ENCODE data around the gene HHIP. TPM values are rescaled to one million over a fixed set of nuclear protein-coding genes. Genes with fewer than 3 reads are reported as not detected.
A peak's percentile ranks its signal among the peaks of the same experiment; 100 is the strongest.

HHIP gene
- total and polyA plus RNA-seq, 4 donors, result 3.3 to 14.0 (median 6.6) TPM

GRCh38 chr4:144782345-144782744 is 136.4 kb downstream of the HHIP start:
- DNase-seq (ENCODE audit: low spot score), result no peak
- Histone ChIP-seq H3K9me3 (ENCODE audit: control insufficient read depth in 4 of 4, low read length in 3 of 4) (no peaks in the 10 kb centered on the region), H3K9ac (ENCODE audit: low read depth in 1 of 2, low read length in 2 of 2) (no peak overlapping the region), H3K27me3 (ENCODE audit: control insufficient read depth in 4 of 4, insufficient read depth in 4 of 4, low read length in 3 of 4) (no peaks in the 10 kb centered on the region), H3K27ac (ENCODE audit: low read depth in 1 of 2, low read length in 2 of 2) (no peak overlapping the region), H3K4me3 (ENCODE audit: low read depth in 1 of 3, low read length in 3 of 3) (no peak overlapping the region), H3K4me1 (ENCODE audit: control insufficient read depth in 4 of 4, insufficient read depth in 4 of 4, low read length in 3 of 4) (no peaks in the 10 kb centered on the region), H3K36me3 (ENCODE audit: control insufficient read depth in 4 of 4, insufficient read depth in 3 of 4, low read depth in 1 of 4, low read length in 3 of 4) (no peaks in the 10 kb centered on the region)
- TF ChIP-seq RAD21 (IDR thresholded peaks at IDR 0.05), result no peak
- WGBS, result 74% methylated on average over 5 of the region's 5 CpGs

DNA sequence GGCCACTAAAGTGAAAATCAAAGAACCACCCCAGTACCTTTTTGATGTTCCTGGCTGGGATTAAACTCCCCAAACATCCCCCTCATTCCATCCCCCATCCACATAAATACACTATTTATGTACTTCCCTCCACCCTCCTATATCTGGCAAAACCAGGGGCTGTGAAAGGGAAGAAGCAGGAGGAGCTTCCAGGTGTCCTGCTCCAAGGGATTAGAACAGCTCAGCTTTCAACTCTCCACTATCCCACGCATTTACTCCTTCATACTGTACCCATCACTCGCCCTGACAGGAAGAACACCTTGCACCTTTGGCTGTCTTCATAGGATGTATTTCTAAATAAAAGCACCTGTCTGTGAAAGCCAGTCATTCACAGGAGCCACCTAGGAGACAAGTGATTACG is 140.0 kb downstream of the HHIP start:
- 83% methylated on average over 3 of the region's 3 CpGs for WGBS
- Histone ChIP-seq H3K9me3 (ENCODE audit: control insufficient read depth in 4 of 4, low read length in 3 of 4) (no peaks in the 10 kb centered on the region), H3K36me3 (ENCODE audit: control insufficient read depth in 4 of 4, insufficient read depth in 3 of 4, low read depth in 1 of 4, low read length in 3 of 4) (no peaks in the 10 kb centered on the region), H3K27ac (ENCODE audit: low read depth in 1 of 2, low read length in 2 of 2) (no peak overlapping the region), H3K4me1 (ENCODE audit: control insufficient read depth in 4 of 4, insufficient read depth in 4 of 4, low read length in 3 of 4) (no peaks in the 10 kb centered on the region), H3K4me3 (ENCODE audit: low read depth in 1 of 3, low read length in 3 of 3) (no peak overlapping the region), H3K27me3 (ENCODE audit: control insufficient read depth in 4 of 4, insufficient read depth in 4 of 4, low read length in 3 of 4) (no peaks in the 10 kb centered on the region), H3K9ac (ENCODE audit: low read depth in 1 of 2, low read length in 2 of 2) (no peak overlapping the region)
- no peak for TF ChIP-seq MAX (IDR thresholded peaks at IDR 0.05)
- no peak for TF ChIP-seq FOXA1 (IDR thresholded peaks at IDR 0.05)
- no peak for TF ChIP-seq YY1 (IDR thresholded peaks at IDR 0.05)
- no peak for TF ChIP-seq HNF4A (conservative IDR thresholded peaks at IDR 0.05)
- no peak for TF ChIP-seq EGR1 (IDR thresholded peaks at IDR 0.05; ENCODE audit: low read depth in 2 of 2)
- TF ChIP-seq ATF3 (IDR thresholded peaks at IDR 0.05), result no peak
- no peak for TF ChIP-seq HNF4G (IDR thresholded peaks at IDR 0.05)
- no peak for TF ChIP-seq RXRA (IDR thresholded peaks at IDR 0.05)
- no peak for TF ChIP-seq TAF1 (conservative IDR thresholded peaks at IDR 0.05)
- TF ChIP-seq JUND (IDR thresholded peaks at IDR 0.05), result no peak
- TF ChIP-seq ZBTB33 (IDR thresholded peaks at IDR 0.05), result no peak
- no peak for TF ChIP-seq NR2F2 (IDR thresholded peaks at IDR 0.05)
- TF ChIP-seq FOXA2 (IDR thresholded peaks at IDR 0.05), result no peak
- DNase-seq (ENCODE audit: low spot score), result no peak

- DNase-seq (ENCODE audit: low spot score), result no peak
- TF ChIP-seq GABPA (IDR thresholded peaks at IDR 0.05 in 1 of 2, conservative IDR thresholded peaks at IDR 0.05 in 1 of 2) (no peak), JUND (IDR thresholded peaks at IDR 0.05) (no peak), FOXA1 (IDR thresholded peaks at IDR 0.05) (no peak), FOXA2 (IDR thresholded peaks at IDR 0.05) (no peak), NR2F2 (IDR thresholded peaks at IDR 0.05) (no peak), TAF1 (conservative IDR thresholded peaks at IDR 0.05) (no peak), EGR1 (IDR thresholded peaks at IDR 0.05; ENCODE audit: low read depth in 2 of 2) (no peak), RXRA (IDR thresholded peaks at IDR 0.05) (no peak), MAX (IDR thresholded peaks at IDR 0.05) (no peak), HNF4G (IDR thresholded peaks at IDR 0.05) (no peak), HNF4A (conservative IDR thresholded peaks at IDR 0.05) (no peak), SP1 (IDR thresholded peaks at IDR 0.05) (no peak), YY1 (IDR thresholded peaks at IDR 0.05) (no peak)
- TF ChIP-seq, protein P1, sequence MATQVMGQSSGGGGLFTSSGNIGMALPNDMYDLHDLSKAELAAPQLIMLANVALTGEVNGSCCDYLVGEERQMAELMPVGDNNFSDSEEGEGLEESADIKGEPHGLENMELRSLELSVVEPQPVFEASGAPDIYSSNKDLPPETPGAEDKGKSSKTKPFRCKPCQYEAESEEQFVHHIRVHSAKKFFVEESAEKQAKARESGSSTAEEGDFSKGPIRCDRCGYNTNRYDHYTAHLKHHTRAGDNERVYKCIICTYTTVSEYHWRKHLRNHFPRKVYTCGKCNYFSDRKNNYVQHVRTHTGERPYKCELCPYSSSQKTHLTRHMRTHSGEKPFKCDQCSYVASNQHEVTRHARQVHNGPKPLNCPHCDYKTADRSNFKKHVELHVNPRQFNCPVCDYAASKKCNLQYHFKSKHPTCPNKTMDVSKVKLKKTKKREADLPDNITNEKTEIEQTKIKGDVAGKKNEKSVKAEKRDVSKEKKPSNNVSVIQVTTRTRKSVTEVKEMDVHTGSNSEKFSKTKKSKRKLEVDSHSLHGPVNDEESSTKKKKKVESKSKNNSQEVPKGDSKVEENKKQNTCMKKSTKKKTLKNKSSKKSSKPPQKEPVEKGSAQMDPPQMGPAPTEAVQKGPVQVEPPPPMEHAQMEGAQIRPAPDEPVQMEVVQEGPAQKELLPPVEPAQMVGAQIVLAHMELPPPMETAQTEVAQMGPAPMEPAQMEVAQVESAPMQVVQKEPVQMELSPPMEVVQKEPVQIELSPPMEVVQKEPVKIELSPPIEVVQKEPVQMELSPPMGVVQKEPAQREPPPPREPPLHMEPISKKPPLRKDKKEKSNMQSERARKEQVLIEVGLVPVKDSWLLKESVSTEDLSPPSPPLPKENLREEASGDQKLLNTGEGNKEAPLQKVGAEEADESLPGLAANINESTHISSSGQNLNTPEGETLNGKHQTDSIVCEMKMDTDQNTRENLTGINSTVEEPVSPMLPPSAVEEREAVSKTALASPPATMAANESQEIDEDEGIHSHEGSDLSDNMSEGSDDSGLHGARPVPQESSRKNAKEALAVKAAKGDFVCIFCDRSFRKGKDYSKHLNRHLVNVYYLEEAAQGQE (IDR thresholded peaks at IDR 0.05), result no peak
- TF ChIP-seq, protein P2, sequence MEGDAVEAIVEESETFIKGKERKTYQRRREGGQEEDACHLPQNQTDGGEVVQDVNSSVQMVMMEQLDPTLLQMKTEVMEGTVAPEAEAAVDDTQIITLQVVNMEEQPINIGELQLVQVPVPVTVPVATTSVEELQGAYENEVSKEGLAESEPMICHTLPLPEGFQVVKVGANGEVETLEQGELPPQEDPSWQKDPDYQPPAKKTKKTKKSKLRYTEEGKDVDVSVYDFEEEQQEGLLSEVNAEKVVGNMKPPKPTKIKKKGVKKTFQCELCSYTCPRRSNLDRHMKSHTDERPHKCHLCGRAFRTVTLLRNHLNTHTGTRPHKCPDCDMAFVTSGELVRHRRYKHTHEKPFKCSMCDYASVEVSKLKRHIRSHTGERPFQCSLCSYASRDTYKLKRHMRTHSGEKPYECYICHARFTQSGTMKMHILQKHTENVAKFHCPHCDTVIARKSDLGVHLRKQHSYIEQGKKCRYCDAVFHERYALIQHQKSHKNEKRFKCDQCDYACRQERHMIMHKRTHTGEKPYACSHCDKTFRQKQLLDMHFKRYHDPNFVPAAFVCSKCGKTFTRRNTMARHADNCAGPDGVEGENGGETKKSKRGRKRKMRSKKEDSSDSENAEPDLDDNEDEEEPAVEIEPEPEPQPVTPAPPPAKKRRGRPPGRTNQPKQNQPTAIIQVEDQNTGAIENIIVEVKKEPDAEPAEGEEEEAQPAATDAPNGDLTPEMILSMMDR (IDR thresholded peaks at IDR 0.05; ENCODE audit: low read depth, low read length, missing input control), result peak; percentile 49
Observed at GRCh38 chr4:144787365-144788258, 141.7 kb downstream of the HHIP start.

More at GRCh38 chr4:144787365-144788258, 141.7 kb downstream of the HHIP start:
- no peaks in the 10 kb centered on the region for H3K36me3 ChIP-seq (ENCODE audit: control insufficient read depth in 4 of 4, insufficient read depth in 3 of 4, low read depth in 1 of 4, low read length in 3 of 4)
- no peaks in the 10 kb centered on the region for H3K9me3 ChIP-seq (ENCODE audit: control insufficient read depth in 4 of 4, low read length in 3 of 4)
- no peak overlapping the region for H3K9ac ChIP-seq (ENCODE audit: low read depth in 1 of 2, low read length in 2 of 2)
- H3K4me3 ChIP-seq (ENCODE audit: low read depth in 1 of 3, low read length in 3 of 3), result no peak overlapping the region
- WGBS, result 75% methylated on average over 2 of the region's 2 CpGs
- H3K27ac ChIP-seq (ENCODE audit: low read depth in 1 of 2, low read length in 2 of 2), result no peak overlapping the region
- no peaks in the 10 kb centered on the region for H3K27me3 ChIP-seq (ENCODE audit: control insufficient read depth in 4 of 4, insufficient read depth in 4 of 4, low read length in 3 of 4)
- H3K4me1 ChIP-seq (ENCODE audit: control insufficient read depth in 4 of 4, insufficient read depth in 4 of 4, low read length in 3 of 4), result no peaks in the 10 kb centered on the region
